Stimulated activated CD8-positive, alpha-beta memory T cell treated with anti-CD3 and anti-CD28 coated beads, Interleukin-4, amount 100 ng/mL, for 24 hours (primary cell): ENCODE measurements around the gene GFPT2.

Experiments
- DNase-seq: peaks from one replicate; pipeline ENCODE4 v3.0.0-alpha.2; 2020; ENCODE audit warnings: low read depth

The GFPT2 gene

DNA sequence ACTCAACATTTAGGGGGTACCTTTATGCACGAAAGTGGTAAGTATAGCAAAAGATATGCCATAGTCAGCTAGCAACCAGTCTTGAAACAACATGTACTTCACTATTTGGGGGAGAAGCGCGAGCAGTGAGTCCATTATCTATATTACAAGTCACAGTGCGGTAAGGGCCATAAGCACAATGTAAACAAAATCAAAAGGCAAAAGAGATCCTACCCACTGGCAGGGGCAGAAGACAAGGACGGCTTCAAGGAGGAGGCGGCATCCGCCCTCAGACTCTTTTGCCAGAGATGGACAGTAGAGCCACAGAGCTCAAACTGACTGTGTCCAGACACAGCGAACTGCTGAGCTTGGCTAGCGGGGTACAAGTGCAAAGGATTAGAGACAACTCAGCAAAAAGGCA lies 70.9 kb downstream of the GFPT2 start:
- no peak for DNase-seq

- no peak for DNase-seq
Measured at GRCh38 chr5:180281706-180282105, 71.4 kb downstream of the GFPT2 start.

DNA sequence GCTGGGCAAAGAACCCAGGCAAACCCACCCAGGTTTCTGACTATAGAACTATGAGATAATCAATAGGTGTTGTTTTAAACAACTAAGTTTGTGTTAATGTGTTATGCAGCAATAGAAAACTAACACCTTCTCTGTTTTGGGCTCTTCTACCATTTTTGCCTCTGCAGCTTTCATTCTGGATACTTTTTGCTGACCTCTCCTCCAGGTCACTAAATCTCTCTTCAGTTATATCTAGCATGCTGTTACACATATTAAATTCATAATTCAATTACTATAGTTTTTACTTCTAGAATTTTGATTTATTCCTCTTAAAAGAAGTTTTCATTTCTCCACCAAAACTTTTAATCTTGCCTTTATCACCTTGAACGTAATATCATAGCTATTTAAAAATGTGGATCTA lies 78.4 kb downstream of the GFPT2 start:
- DNase-seq, result no peak

DNA sequence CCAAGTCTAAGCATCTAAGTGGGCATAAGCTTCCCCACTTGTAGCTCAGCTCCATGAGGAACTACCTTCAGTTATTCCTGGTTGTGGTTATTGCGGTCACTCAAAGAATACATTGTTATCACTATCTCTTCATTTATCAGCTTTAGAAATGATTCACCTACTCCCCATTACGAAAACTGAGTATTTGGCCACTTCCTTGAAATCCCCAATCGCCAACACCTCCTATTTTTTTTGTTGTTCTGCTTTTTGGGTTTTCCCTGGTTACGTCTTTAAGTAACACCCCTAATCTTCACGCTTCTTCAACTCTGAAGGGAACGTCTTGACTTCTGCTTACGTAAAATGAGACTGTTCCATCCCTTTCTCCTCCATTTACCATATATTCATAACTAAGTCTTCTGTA lies 81.9 kb downstream of the GFPT2 start:
- no peak for DNase-seq

GRCh38 chr5:180259260-180259611 lies 93.9 kb downstream of the GFPT2 start:
- no peak for DNase-seq

DNA sequence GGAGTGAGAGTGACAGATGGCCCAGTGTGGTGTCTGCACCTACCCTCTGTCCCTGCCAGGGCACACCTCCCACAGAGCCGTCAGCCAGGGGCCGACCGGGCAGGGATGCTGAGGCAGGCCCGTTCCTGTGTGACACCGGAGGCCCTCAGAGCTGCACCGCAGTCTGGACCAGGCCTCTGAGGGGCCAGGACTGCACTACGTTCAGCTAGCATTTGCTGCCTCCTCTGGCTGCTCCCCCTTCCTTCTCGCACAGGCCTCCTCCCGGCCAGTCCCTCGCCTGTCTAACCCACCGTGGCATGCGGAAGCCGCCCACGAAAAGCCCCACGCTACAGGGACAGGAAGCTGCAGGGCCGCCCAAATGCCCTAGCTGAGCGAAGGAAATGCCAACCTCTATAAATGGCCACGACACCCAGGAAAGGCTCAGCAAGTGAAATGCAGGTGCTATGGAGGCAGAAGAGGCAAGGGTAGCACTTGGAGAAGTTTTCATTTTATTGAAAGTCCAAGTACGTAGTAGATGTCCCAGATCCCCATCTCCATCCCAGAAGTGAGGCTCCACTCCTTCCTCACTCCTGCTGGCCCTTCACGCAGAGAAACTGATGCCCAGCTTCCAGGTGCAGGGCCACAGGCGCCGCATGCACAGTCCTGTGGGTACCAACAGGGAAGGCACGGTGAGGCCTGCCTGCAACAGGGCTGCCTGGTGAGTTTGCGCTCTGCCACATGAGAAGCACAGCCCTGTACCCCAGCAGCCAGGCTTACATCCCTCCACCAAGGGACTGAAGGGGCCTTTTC lies 99.9 kb downstream of the GFPT2 start:
- DNase-seq, result no peak

DNA sequence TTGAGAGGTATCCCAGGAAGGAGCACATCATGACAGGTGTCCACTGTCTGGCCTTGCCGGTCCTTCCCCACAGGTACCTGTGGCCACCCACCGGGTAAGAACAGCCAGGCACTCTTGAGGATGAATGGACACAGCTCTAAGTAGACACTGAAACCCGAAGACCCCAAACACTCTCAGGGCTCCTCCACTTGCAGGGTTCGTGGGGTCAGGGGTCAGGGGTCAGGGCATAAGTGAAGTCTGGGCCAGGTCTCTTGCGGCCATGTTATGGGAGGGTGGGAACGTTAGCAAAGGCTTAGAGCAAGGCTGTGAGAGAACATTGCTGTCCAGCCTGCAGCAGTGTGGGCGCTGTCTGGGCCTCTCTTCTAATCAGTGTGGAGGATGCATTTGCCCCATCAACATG lies 101.2 kb downstream of the GFPT2 start:
- DNase-seq, result no peak

DNA sequence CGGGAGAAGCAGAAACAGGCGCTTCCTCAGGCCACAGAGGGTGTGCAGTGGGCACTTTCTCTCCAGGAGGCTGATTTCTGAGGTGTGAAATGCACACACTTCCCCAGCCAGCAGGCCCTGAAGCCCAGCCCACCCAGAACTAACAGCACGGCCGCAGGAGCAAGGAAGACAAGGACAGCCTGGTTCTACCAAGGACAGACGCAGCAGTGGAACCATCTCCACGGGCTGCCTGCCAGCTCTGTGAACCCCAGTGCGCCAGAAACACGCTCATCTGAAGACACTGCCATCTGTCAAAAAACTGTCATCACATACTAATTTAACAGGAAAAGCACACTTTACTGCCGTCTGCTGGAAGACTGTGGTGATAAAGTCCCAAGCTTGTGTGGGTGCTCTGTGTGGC lies 102.0 kb downstream of the GFPT2 start:
- DNase-seq, result no peak
